Loucy (cell line): ENCODE measurements around the gene CDC25A.

Experiments used
- EZH2phosphoT487 ChIP-seq: fragments of 200-600 bp; IDR thresholded peaks from 2 replicates; pipeline ENCODE4 v1.6.1; 2018; ENCODE audit warnings: antibody characterized with exemption, mild to moderate bottlenecking, moderate library complexity, borderline replicate concordance
- TF ChIP-seq, protein P1 (sequence below): fragments of 200-600 bp; sonication (generic); conservative IDR thresholded peaks from 2 replicates; pipeline ENCODE4 v1.5.1; 2014; ENCODE audit warnings: mild to moderate bottlenecking, antibody characterized with exemption, low read length

DNA sequence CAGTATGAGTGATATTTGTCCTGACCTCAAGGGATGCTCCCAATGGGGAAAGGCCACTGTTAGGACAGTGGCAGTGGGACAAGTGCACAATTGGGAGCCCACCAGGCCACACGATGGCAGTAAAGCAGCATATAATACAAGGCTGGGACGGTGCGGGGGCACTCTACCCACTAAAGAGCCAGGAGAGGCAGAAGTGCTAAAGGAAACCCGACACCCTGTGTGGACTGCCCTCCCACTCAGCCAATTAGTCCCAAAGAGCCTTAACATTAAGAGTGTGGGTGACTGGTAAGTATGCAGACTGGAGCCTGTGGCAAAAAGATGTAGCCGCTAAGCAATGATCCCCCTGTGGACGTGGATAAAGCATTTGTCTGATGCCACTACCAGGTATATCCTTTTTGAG lies 44.5 kb upstream of the CDC25A start:
- TF ChIP-seq, protein P1, sequence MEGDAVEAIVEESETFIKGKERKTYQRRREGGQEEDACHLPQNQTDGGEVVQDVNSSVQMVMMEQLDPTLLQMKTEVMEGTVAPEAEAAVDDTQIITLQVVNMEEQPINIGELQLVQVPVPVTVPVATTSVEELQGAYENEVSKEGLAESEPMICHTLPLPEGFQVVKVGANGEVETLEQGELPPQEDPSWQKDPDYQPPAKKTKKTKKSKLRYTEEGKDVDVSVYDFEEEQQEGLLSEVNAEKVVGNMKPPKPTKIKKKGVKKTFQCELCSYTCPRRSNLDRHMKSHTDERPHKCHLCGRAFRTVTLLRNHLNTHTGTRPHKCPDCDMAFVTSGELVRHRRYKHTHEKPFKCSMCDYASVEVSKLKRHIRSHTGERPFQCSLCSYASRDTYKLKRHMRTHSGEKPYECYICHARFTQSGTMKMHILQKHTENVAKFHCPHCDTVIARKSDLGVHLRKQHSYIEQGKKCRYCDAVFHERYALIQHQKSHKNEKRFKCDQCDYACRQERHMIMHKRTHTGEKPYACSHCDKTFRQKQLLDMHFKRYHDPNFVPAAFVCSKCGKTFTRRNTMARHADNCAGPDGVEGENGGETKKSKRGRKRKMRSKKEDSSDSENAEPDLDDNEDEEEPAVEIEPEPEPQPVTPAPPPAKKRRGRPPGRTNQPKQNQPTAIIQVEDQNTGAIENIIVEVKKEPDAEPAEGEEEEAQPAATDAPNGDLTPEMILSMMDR = peak; percentile 91
- no peak for TF ChIP-seq EZH2phosphoT487
